Left renal cortex interstitium (tissue), 4 donors: ENCODE measurements around the gene ANKFN1. TPM values are rescaled to one million over a fixed set of nuclear protein-coding genes. Genes with fewer than 3 reads are reported as not detected.

Experiments used
- DNase-seq, 4 donors: peaks; one replicate each; pipeline ENCODE4 v3.0.0-alpha.2; 2013; ENCODE audit warnings: low read depth in 4 of 4, low spot score in 2 of 4, missing footprints in 1 of 4
- polyA plus RNA-seq, 4 donors: library from polyadenylated mRNA; unstranded; fragments of 120-200 nt; gene quantifications; one replicate each; pipeline ENCODE4 v1.2.1, GENCODE V29; 2013; ENCODE audit not compliant: insufficient read length in 4 of 4

The ANKFN1 gene
- polyA plus RNA-seq = 1 to 10 TPM in 1 of 4 donors, under 1 TPM in 3; 0.35 to 1.4 (median 0.77) TPM

- DNase-seq = no peak
Observed at GRCh38 chr17:56152874-56153602, at the start of gene ANKFN1. Gene ANKFN1, plus strand, starts transcription at chr17:56153475. Its CDS starts 59,193 bp downstream, at chr17:56212668.

- no peak for DNase-seq
Observed at GRCh38 chr17:56108811-56109284, 44.4 kb upstream of the ANKFN1 start.

- no peak for DNase-seq
Observed at GRCh38 chr17:56109836-56110235, 43.4 kb upstream of the ANKFN1 start.

- no peak for DNase-seq
Observed at GRCh38 chr17:56110463-56111135, 42.7 kb upstream of the ANKFN1 start.

GRCh38 chr17:56111706-56112485 lies 41.4 kb upstream of the ANKFN1 start:
- no peak for DNase-seq

- DNase-seq = no peak
Observed at GRCh38 chr17:56113486-56113885, 39.8 kb upstream of the ANKFN1 start.

- no peak for DNase-seq
Observed at GRCh38 chr17:56114469-56114868, 38.8 kb upstream of the ANKFN1 start.

- DNase-seq = no peak
Observed at GRCh38 chr17:56119191-56119590, 34.1 kb upstream of the ANKFN1 start.

- no peak for DNase-seq
Observed at GRCh38 chr17:56119936-56120335, 33.3 kb upstream of the ANKFN1 start.

- DNase-seq = no peak
Observed at GRCh38 chr17:56121191-56122051, 31.9 kb upstream of the ANKFN1 start.

GRCh38 chr17:56125830-56126819 lies 27.1 kb upstream of the ANKFN1 start:
- no peak for DNase-seq

GRCh38 chr17:56130026-56130425 lies 23.2 kb upstream of the ANKFN1 start:
- DNase-seq = no peak

- DNase-seq = no peak
Observed at GRCh38 chr17:56130631-56131030, 22.6 kb upstream of the ANKFN1 start.

GRCh38 chr17:56131431-56131830 lies 21.8 kb upstream of the ANKFN1 start:
- no peak for DNase-seq

GRCh38 chr17:56136301-56136700 lies 17.0 kb upstream of the ANKFN1 start:
- DNase-seq = no peak

- no peak for DNase-seq
Observed at GRCh38 chr17:56141046-56141839, 12.0 kb upstream of the ANKFN1 start.

- DNase-seq = no peak
Observed at GRCh38 chr17:56142325-56142724, 10.9 kb upstream of the ANKFN1 start.

GRCh38 chr17:56142781-56143180 lies 10.5 kb upstream of the ANKFN1 start:
- DNase-seq = no peak
